HG03097 (cell line): ENCODE measurements around the gene MYH3.

ENCODE experiments used
- ATAC-seq: cut with Tn5 transposase; IDR thresholded peaks from one replicate; pipeline ENCODE4 v1.9.1; 2021; ENCODE audit not compliant: unreplicated experiment, low FRiP score

MYH3 gene

DNA sequence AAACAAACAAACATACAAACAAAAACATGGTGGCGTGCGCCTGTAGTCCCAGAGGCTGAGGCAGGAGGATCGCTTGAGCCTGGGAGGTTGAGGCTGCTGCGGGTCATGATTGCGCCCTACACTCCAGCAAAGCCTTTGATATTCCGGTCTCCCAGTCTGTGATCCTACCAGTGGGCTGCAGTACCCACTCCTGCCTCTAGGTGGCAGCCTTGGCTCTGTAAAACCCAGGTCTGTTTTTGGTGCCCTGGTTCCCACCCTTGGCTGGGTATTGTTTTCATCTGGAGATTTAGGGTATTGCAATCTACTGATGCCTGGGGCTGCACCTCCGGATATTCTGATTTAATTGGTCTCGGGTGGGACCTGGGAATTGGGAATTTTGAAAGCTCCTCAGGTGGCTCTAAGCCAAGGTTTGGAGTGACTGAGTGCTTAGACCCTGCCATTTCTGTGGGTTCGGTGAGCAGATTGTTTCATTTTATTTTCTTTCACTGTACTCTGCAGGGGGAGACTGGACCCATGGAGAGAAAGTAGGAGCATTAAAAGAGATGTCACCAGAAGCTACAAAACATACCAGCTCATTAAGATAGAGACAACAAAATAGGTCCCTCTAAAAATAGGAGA is 40.5 kb downstream of the MYH3 start:
- no peak for ATAC-seq

- no peak for ATAC-seq
Measured at GRCh38 chr17:10614536-10615155, 42.5 kb downstream of the MYH3 start.

DNA sequence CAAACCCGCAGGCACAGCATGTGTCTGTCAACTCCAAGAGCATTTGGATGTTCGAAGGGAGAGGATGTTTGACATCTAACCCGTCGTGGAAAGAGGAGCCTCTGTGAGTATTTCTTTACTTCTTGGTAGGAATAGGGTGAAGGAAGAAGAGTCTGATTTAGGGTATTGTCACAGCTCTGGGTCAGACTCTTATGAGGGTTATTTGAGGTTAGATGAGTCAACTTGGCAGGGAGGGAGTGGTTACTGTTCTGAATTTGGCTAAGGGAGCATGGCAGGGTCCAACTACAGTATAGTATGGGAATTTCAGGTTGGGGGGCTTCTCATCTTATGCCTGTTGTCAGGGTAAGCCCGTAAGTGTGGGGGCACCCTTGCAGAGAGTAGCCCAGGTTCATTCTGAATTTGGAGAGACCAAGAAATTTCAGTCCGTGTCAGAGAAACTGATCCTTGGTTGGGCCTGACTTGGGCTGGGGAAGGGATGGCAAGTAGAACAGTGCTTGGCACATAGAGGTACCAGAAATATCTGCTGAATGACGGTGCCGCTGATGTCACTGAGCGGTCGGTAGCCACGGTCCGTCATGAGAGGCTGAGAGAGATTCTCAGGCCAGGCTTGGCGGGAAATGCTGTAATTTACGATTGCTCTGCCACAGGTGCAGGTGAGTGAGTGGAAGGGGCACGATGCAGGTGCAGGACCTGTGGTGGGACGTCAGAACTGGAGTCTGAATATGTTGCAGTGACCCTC is 43.2 kb downstream of the MYH3 start:
- ATAC-seq = no peak

- no peak for ATAC-seq
Measured at GRCh38 chr17:10612957-10613744, 44.0 kb downstream of the MYH3 start.

- ATAC-seq = no peak
Measured at GRCh38 chr17:10610884-10611283, 46.2 kb downstream of the MYH3 start.

- ATAC-seq = no peak
Measured at GRCh38 chr17:10608244-10608643, 48.9 kb downstream of the MYH3 start.

DNA sequence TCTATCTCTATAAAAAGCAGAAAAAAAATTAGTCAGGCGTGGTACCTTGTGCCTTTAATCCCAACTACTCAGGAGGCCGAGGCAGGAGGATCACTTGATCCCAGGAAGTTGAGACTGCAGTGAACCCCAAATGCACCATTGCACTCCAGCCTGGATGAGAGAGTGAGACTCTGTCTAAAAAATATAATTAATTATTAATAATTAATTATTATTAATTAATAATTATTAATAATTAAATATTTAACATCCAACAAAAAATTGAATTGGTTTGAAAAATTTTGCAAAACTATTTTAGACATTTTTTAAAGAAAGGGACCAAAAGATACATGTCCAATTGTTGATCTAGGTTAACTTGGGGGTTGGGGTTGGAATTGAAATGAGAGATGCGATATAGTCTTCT is 51.0 kb downstream of the MYH3 start:
- no peak for ATAC-seq

DNA sequence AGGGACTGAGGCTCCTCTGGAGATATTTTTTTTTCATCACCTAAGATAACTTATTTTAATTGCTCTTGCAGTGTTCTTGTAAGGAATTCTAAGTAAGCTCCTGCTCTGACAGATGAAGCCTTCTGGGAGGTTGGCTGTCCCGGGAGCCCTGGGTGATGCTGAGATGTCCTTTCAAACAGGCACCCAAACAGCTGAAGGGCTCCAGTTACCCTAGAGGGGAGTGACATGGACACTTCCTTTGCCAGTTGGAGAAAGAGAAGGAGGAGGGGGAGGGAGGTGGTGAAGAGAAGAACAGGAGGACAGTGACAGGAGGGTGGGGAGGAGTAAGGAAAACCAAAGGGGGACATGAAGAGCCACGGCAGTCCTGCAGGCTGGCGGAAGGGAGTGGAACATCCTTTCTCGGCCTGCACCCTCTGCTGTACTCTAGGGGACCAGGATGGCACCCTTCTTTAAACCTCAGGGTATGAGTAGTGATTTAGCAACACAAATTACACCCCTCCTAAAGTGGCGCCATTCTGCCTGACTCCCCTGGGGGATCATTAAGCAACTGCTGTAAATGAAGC is 51.8 kb downstream of the MYH3 start:
- ATAC-seq = no peak

DNA sequence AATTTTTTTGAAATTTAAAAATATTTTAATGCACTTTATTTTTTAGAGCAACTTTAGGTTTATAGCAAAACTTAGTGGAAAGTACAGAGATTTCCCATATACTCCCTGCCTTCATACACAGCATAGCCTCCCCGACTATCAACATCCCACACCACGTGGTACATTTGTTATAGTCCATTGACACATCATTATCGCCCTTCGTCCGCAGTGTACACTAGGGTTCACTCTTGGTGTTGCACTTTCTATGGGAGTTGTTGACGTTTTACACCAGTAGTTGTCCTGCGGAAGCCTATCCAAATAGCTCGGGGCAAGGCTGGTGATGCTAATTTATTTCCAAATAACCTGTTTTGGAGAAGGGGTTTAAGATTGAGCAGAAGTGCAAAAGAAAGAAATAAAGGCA is 52.6 kb downstream of the MYH3 start:
- ATAC-seq = no peak

DNA sequence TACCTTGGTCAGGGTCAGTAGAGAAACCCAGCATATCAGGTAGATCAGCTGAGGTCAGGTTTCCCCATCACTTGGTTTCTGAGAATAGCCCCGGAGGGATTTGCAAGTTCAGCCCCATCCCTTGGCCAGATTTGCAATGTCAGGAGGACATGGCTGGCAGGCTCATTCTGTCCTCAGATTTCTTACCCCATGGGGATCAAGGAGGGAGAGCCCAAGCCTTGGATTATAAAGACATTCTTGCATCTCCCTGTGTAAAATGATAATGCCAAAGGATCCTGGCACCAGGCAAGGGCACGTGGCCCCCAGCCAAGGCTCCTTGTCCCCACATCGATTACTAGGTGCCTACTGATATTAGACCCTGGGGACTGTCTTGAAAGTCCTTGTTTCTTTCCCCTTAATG is 53.2 kb downstream of the MYH3 start:
- no peak for ATAC-seq

GRCh38 chr17:10600571-10600970 is 56.5 kb downstream of the MYH3 start:
- ATAC-seq = no peak

DNA sequence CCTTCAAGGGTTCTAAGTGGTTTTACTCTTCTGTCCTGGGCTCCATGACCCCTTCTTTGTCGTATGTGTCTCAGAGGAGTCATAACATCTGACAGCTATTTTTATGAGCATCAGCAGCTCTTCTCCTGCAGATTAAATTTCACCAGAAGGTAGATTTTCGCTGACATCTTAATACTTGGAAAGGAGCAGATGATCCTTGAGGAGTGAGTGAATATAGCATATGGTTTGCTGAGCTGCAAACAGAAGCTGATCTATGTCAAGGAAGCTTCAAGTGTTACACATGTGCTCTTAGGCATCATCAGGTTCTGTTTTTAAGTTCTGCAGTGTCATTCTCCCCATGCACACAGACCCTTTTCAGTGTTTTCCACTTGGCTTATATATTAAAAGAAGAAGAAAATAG is 58.5 kb downstream of the MYH3 start:
- ATAC-seq = no peak

GRCh38 chr17:10589553-10590145 is 67.5 kb downstream of the MYH3 start:
- no peak for ATAC-seq

DNA sequence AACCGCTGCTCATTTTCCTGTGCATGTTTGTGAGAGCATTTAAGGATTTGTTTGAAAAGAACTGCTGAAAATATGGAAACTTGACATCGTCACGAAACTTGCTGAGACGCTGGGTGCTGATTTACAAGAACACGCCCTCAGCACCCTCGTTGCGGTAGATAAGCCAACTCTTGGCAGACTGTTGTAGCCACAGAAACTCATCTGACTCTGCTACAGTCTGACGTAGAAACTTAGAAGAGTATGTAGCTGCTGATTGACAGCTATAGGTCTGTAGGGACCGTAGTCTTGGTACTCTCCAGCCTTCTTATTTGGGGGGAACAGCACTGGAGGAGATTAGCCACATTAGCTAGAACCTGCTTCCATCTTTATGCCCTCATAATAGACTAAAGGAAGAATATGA is 71.6 kb downstream of the MYH3 start:
- ATAC-seq = no peak

DNA sequence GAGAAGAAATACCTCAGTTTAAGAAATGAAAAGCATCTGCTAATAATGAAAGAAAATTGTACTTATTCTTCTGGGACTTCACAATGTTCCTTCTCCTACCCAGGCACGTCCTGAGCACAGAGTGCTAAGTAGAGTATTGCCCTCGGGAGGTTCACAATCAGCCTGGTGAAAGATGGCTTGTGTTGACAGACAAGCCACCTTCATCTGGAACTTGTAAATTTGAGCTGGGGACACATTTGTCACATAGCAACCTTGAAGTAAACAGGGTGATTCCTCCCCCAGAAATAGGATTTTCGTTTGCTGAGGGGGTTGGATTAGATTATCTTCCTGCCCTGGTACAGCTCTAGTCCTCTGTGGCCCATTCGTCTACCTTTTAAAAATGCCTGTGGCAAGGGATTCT is 73.3 kb downstream of the MYH3 start:
- no peak for ATAC-seq

- no peak for ATAC-seq
Measured at GRCh38 chr17:10579270-10579669, 77.8 kb downstream of the MYH3 start.
